Neural progenitor cell (in vitro differentiated cells): ENCODE data around the gene RSPH9.

Experiments
- CTCF ChIP-seq: fragments of 200-600 bp; sonication (generic); IDR thresholded peaks from 2 replicates; pipeline ENCODE4 v1.5.1; 2017; ENCODE audit warnings: antibody characterized with exemption, mild to moderate bottlenecking
- EZH2 ChIP-seq: fragments of 200-600 bp; sonication (generic); IDR thresholded peaks from 2 replicates; pipeline ENCODE4 v1.6.1; 2017; ENCODE audit warnings: antibody characterized with exemption, mild to moderate bottlenecking, moderate library complexity
- EZH2phosphoT487 ChIP-seq: fragments of 200-600 bp; sonication (generic); IDR thresholded peaks from 2 replicates; pipeline ENCODE4 v1.6.1; 2017; ENCODE audit warnings: antibody characterized with exemption

- TF ChIP-seq EZH2 (no peak), CTCF (no peak), EZH2phosphoT487 (no peak)
Measured at GRCh38 chr6:43676962-43677606, 32.2 kb downstream of the RSPH9 start.
